Fibroblast of mammary gland (primary cell): ENCODE results near the gene PRKAR1B.

Experiments
- DNase-seq: peaks from one replicate; pipeline ENCODE4 v3.0.0-alpha.2; 2010; ENCODE audit warnings: low read depth
- H3K4me3 ChIP-seq: 2 replicates; pipeline ENCODE4 v1.5.1; 2011; ENCODE audit warnings: low read depth, mild to moderate bottlenecking, low read length, moderate library complexity; ENCODE audit not compliant: control insufficient read depth
- CTCF ChIP-seq: conservative IDR thresholded peaks from 2 replicates; pipeline ENCODE4 v1.5.1; 2011; ENCODE audit warnings: low read depth, low read length, inconsistent platforms; ENCODE audit not compliant: control insufficient read depth, insufficient read depth

Gene PRKAR1B

GRCh38 chr7:633381-634018, 93.6 kb downstream of the PRKAR1B start:
- H3K4me3 ChIP-seq: no peak overlapping the region
- DNase-seq: no peak
- no peak for TF ChIP-seq CTCF

- H3K4me3 ChIP-seq: no peak overlapping the region
- no peak for TF ChIP-seq CTCF
Measured at GRCh38 chr7:632831-633210, 94.3 kb downstream of the PRKAR1B start.

GRCh38 chr7:631964-632830, 94.9 kb downstream of the PRKAR1B start:
- no peak for TF ChIP-seq CTCF
- no peak for DNase-seq
- H3K4me3 ChIP-seq: no peak overlapping the region

More at GRCh38 chr7:632831-633210, 94.3 kb downstream of the PRKAR1B start:
- no peak for DNase-seq

- no peak for DNase-seq
- no peak for TF ChIP-seq CTCF
- no peak overlapping the region for H3K4me3 ChIP-seq
Measured at GRCh38 chr7:631291-631711, 95.8 kb downstream of the PRKAR1B start.

GRCh38 chr7:630539-630938, 96.5 kb downstream of the PRKAR1B start:
- TF ChIP-seq CTCF: no peak
- no peak for DNase-seq
- no peak overlapping the region for H3K4me3 ChIP-seq

GRCh38 chr7:630111-630511, 97.0 kb downstream of the PRKAR1B start:
- no peak overlapping the region for H3K4me3 ChIP-seq
- TF ChIP-seq CTCF: no peak
- DNase-seq: no peak
